CD14-positive monocyte (primary cell): Measurements from ENCODE around the gene TSPAN31. TPM values are rescaled to one million over a fixed set of nuclear protein-coding genes. Genes with fewer than 3 reads are reported as not detected.

Experiments used
- DNase-seq, 3 donors: peaks; one replicate each; pipeline ENCODE4 v3.0.0-alpha.2; 2011 to 2022
- H2AFZ ChIP-seq: 2 replicates; pipeline ENCODE4 v1.6.0; 2012; ENCODE audit warnings: mild to moderate bottlenecking, low read depth, low read length, inconsistent platforms; ENCODE audit not compliant: insufficient read depth, poor library complexity, severe bottlenecking
- H3K27ac ChIP-seq, 2 donors: 1 replicate in 1 of 2; 2 replicates in 1 of 2; pipeline ENCODE4 v1.5.1; 2012 to 2013; ENCODE audit warnings: low read length in 2 of 2, control low read depth in 1 of 2, inconsistent platforms in 1 of 2, low read depth in 1 of 2, mild to moderate bottlenecking in 1 of 2
- H3K27me3 ChIP-seq, 2 donors: one replicate each; pipeline versions ENCODE4 v1.6.0 to v1.6.1; 2011 to 2013; ENCODE audit warnings: low read length in 2 of 2; ENCODE audit not compliant: control insufficient read depth in 2 of 2, insufficient read depth in 2 of 2
- H3K36me3 ChIP-seq, 2 donors: replicated peaks in 1 of 2; 1 replicate in 1 of 2; 2 replicates in 1 of 2; pipeline versions ENCODE4 v1.5.1 to v1.6.1; 2012 to 2013; ENCODE audit warnings: low read length in 2 of 2, control low read depth in 1 of 2, inconsistent platforms in 1 of 2, mild to moderate bottlenecking in 1 of 2; ENCODE audit not compliant: insufficient read depth in 2 of 2, control insufficient read depth in 1 of 2
- H3K4me1 ChIP-seq, 2 donors: 1 replicate in 1 of 2; 2 replicates in 1 of 2; pipeline versions ENCODE4 v1.5.1 to v1.6.1; 2012 to 2013; ENCODE audit warnings: low read length in 2 of 2, control low read depth in 1 of 2, inconsistent platforms in 1 of 2, mild to moderate bottlenecking in 1 of 2, moderate library complexity in 1 of 2; ENCODE audit not compliant: insufficient read depth in 2 of 2, control insufficient read depth in 1 of 2
- H3K4me2 ChIP-seq: replicated peaks from 2 replicates; pipeline ENCODE3; 2012; ENCODE audit warnings: low read length, moderate library complexity, mild to moderate bottlenecking; ENCODE audit not compliant: poor library complexity, severe bottlenecking; ENCODE audit errors: extremely low read depth
- H3K4me3 ChIP-seq, 3 experiments: fragments of 200-600 bp in 1 of 3; sonication (generic) in 1 of 3; replicated peaks in 1 of 3; 1 replicate in 2 of 3; 2 replicates in 1 of 3; pipeline ENCODE4 v1.5.1; 2011 to 2013; ENCODE audit warnings: low read length in 3 of 3, mild to moderate bottlenecking in 3 of 3, control low read depth in 2 of 3, low read depth in 2 of 3, inconsistent platforms in 1 of 3, moderate library complexity in 1 of 3
- H3K79me2 ChIP-seq: 2 replicates; pipeline ENCODE4 v1.6.0; 2012; ENCODE audit warnings: mild to moderate bottlenecking, control low read depth, inconsistent platforms, low read length, moderate library complexity; ENCODE audit not compliant: insufficient read depth
- H3K9ac ChIP-seq: 2 replicates; pipeline ENCODE4 v1.6.0; 2017; ENCODE audit warnings: low read length, mild to moderate bottlenecking; ENCODE audit not compliant: insufficient read depth, poor library complexity, severe bottlenecking
- H3K9me3 ChIP-seq, 2 donors: replicated peaks in 1 of 2; 1 replicate in 1 of 2; 2 replicates in 1 of 2; pipeline versions ENCODE4 v1.5.1 to v1.6.1; 2012 to 2013; ENCODE audit warnings: low read length in 2 of 2, control low read depth in 1 of 2; ENCODE audit not compliant: control insufficient read depth in 1 of 2, insufficient read depth in 1 of 2
- H4K20me1 ChIP-seq: 2 replicates; pipeline ENCODE4 v1.6.0; 2012; ENCODE audit warnings: mild to moderate bottlenecking, low read length, control low read depth, moderate library complexity; ENCODE audit not compliant: insufficient read depth
- H3K27ac Mint-ChIP-seq, 7 donors: one replicate each; pipeline ENCODE4 v1.8.0; 2020; ENCODE audit warnings: mild to moderate bottlenecking in 7 of 7, mixed read lengths in 7 of 7, moderate library complexity in 6 of 7, inconsistent platforms in 2 of 7
- H3K27me3 Mint-ChIP-seq, 3 donors: one replicate each; pipeline ENCODE4 v1.8.0; 2021 to 2022; ENCODE audit warnings: low read depth in 3 of 3, mild to moderate bottlenecking in 3 of 3, mixed read lengths in 3 of 3, moderate library complexity in 3 of 3, inconsistent platforms in 1 of 3
- H3K36me3 Mint-ChIP-seq, 2 donors: one replicate each; pipeline ENCODE4 v1.8.0; 2020; ENCODE audit warnings: mixed read lengths in 2 of 2, inconsistent platforms in 1 of 2, mild to moderate bottlenecking in 1 of 2
- H3K4me1 Mint-ChIP-seq: one replicate; pipeline ENCODE4 v1.8.0; 2020; ENCODE audit warnings: mild to moderate bottlenecking, mixed read lengths
- H3K4me3 Mint-ChIP-seq, 2 donors: one replicate each; pipeline ENCODE4 v1.8.0; 2020; ENCODE audit warnings: mild to moderate bottlenecking in 2 of 2, mixed read lengths in 2 of 2, moderate library complexity in 1 of 2
- H3K9me3 Mint-ChIP-seq, 7 donors: one replicate each; pipeline ENCODE4 v1.8.0; 2020 to 2022; ENCODE audit warnings: mixed read lengths in 7 of 7, mild to moderate bottlenecking in 6 of 7, moderate library complexity in 6 of 7, inconsistent platforms in 2 of 7
- CTCF ChIP-seq: fragments of 200-600 bp; IDR thresholded peaks from one replicate; pipeline ENCODE4 v1.8.0; 2022; ENCODE audit warnings: antibody characterized with exemption, mild to moderate bottlenecking
- WGBS: methylation state at CpG from one replicate; pipeline ENCODE4 v1.1.5; 2013; ENCODE audit warnings: missing lambda C conversion rate; ENCODE audit not compliant: insufficient coverage; 5-methylcytosine and 5-hydroxymethylcytosine counted together
- intact Hi-C, 2 donors: fragments of 100-400 bp; cut with micrococcal nuclease; formaldehyde crosslinking; loops; one replicate each; pipeline versions ENCODE4 v1.15.0 to v1.15.1; 2023
- polyA plus RNA-seq, 3 donors: library from polyadenylated mRNA; depleted of rRNA in 1 of 3; unstranded in 2 of 3; stranded (reverse) in 1 of 3; fragments of 300-500 nt in 2 of 3; fragments of >200 nt in 1 of 3; fragmentation: Illumina TruSeq in 2 of 3; gene quantifications; 1 replicate in 2 of 3; 2 replicates in 1 of 3; pipeline ENCODE4 v1.2.3, GENCODE V29; 2012 to 2021

Gene TSPAN31
- polyA plus RNA-seq, 3 donors, result 20.6 to 48.1 (median 43.0) TPM

DNA sequence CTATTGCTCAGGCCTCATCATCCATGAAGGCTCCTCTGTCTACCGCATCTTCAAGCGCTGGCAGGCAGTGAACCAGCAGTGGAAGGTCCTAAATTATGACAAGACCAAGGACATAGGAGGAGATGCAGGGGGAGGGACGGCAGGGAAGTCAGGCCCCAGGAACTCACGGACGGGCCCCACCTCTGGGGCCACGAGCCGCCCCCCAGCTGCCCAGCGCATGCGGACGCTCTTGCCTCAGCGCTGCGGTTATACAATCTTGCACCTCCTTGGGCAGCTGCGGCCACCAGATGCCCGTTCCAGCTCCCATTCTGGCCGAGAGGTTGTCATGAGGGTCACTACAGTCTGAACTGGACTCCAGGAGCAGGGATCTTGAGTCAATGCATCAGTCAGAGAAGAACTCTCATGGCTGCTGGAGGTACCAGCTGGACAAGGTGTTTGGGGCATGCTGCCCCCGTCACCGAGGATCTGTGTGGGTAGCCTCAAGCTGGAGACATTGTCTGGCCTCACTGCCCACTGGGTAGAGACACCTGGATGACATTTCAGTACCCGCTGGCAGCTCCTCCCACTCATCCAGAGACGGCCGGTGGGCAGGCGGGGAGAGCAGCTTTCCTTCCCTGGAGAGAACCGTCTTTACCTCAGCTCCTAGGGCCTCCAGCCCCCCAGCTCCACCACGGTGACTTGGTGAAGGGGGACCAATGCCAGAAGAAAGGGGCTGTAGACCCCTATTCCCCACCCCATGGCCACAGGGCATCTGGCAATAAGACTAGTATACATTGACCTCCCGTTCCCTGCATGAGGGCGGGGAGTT, 13.9 kb downstream of the TSPAN31 start:
- peaks cover 22 to 24% of the 10 kb centered on the region in 2 donors for H3K4me1 ChIP-seq
- no peaks in the 10 kb centered on the region for H3K79me2 ChIP-seq
- H3K4me2 ChIP-seq, result no peak overlapping the region
- H3K27ac ChIP-seq, result no peak overlapping the region
- no peak overlapping the region for H2AFZ ChIP-seq
- H3K4me3 ChIP-seq, result no peak overlapping the region
- no peak for DNase-seq
- TF ChIP-seq CTCF, result no peak
- H4K20me1 ChIP-seq, result no peaks in the 10 kb centered on the region
- peaks cover 3 to 18% of the 10 kb centered on the region in 2 donors for H3K27me3 ChIP-seq
- WGBS, result 97% methylated on average over 17 of the region's 25 CpGs
- H3K27me3 Mint-ChIP-seq, result peaks cover 15 to 20% (median 16%) of the 10 kb centered on the region in 3 donors
- no peak overlapping the region for H3K27ac Mint-ChIP-seq
- peaks cover 0 to 7% (median 0%) of the 10 kb centered on the region in 7 donors for H3K9me3 Mint-ChIP-seq
- H3K36me3 ChIP-seq, result peaks cover 6 to 14% of the 10 kb centered on the region in 2 donors
- H3K9me3 ChIP-seq, result no peaks in the 10 kb centered on the region
- H3K4me3 Mint-ChIP-seq, result no peak overlapping the region
- peaks cover 10 to 17% of the 10 kb centered on the region in 2 donors for H3K36me3 Mint-ChIP-seq
- intact Hi-C loops, result loop anchor here in 1 of 2 donors (10.0 kb wide), 1 partner anchor 214 kb away; the partner anchor contains the start of gene DCTN2
- peaks cover 22% of the 10 kb centered on the region for H3K4me1 Mint-ChIP-seq
- H3K9ac ChIP-seq, result no peak overlapping the region

DNA sequence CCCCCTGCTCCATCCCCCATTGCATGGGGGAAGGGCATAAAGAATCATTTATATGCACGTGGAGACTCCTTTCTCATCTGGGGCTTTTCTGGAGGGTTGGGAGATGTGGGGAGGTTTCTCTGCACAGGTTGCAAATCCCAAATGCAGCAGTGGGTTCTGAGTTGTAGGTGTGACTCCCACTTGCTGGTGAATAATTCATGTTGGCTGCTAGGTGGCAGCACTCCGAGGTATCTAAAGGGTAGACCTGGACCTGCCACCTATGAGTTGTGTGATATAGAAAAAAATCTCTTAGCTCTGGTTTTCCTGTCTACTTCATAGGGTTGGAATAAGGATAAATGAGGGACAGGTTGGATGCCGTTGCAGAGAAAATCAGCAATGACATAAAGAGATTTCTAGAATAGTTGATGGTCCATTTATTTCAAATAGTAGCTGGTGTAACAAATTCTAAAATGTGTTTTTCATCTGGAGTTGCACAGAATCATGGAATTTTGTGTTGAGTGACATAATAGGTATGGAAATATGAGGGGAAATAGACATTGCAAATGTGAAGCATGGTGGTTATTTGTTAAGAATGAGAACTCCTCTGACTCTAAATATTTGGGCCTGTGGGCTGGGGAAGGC, 14.6 kb downstream of the TSPAN31 start:
- Mint-ChIP-seq H3K9me3 (peaks cover 0 to 7% (median 3%) of the 10 kb centered on the region in 7 donors), H3K36me3 (peaks cover 14 to 16% of the 10 kb centered on the region in 2 donors), H3K27me3 (peaks cover 18 to 20% (median 18%) of the 10 kb centered on the region in 3 donors), H3K27ac (no peak overlapping the region), H3K4me1 (peaks cover 18% of the 10 kb centered on the region), H3K4me3 (no peak overlapping the region)
- no peak for DNase-seq
- intact Hi-C loops, result loop anchor here in 1 of 2 donors (10.0 kb wide), 1 partner anchor 215 kb away; the partner anchor contains the start of gene DCTN2
- TF ChIP-seq CTCF, result peak; percentile 44
- H3K27ac ChIP-seq, result no peak overlapping the region
- H3K4me2 ChIP-seq, result no peak overlapping the region
- H3K4me1 ChIP-seq, result peaks cover 18 to 21% of the 10 kb centered on the region in 2 donors
- H3K9ac ChIP-seq, result no peak overlapping the region
- peaks cover 10 to 21% of the 10 kb centered on the region in 2 donors for H3K27me3 ChIP-seq
- H3K36me3 ChIP-seq, result peaks cover 6 to 14% of the 10 kb centered on the region in 2 donors
- H3K4me3 ChIP-seq, result no peak overlapping the region
- no peaks in the 10 kb centered on the region for H3K9me3 ChIP-seq
- H2AFZ ChIP-seq, result no peak overlapping the region
- no peaks in the 10 kb centered on the region for H4K20me1 ChIP-seq
- H3K79me2 ChIP-seq, result no peaks in the 10 kb centered on the region
- 44% methylated on average over 2 of the region's 3 CpGs for WGBS
